Measurements from ENCODE around the gene ELOF1. TPM values are rescaled to one million over a fixed set of nuclear protein-coding genes. Genes with fewer than 3 reads are reported as not detected.

Gene ELOF1
- total and polyA plus RNA-seq, 2 donors (not counting 3 experiments of a cell fraction or from before 2014, with no cell fraction given) = 49.9 to 80.2 TPM

DNA sequence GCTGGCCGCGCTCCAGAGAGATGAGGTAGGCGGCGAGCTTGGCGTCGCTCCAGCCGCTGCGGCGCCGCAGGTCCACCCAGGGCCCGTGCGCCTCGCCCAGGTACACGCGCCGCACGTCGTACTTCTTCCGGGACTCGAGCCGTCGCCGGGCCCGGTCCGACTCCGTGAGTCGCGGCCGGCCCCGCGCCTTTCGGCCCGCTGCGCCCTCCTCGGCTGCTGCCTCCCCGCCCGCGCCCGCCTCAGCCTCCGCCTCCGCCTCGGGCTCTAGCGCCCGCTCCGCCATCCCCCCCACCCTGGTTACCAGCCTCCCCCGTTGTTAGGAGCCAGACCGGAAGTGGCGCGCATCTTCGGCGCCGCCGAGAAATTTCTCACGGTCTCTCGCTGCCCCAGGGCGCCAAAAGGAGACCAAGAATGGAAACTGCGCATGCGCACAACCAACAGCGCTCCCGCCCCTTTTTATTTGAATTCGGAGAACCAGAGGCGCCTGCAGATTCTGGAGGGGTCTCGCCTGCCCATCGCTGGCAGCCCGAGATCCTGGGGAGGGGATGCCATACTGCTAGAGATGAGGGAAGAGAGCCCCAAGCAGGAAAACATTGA is 53.4 kb downstream of the ELOF1 start, which contains the start of gene ZNF653:
Gene ZNF653, minus strand, starts transcription at position 336 of the 597 bp plus-strand sequence. Its CDS starts 53 bp downstream, at position 283.
- CTCF ChIA-PET = interaction anchor here (0.8 to 1.4 kb wide), 4 partner anchors 9 to 82 kb away, joined by 3 to 4 read pairs (median 3); partner anchors contain the start of gene ELOF1
- FAIRE-seq = peak; percentile 90
- POLR2A ChIA-PET = no interaction called here

DNA sequence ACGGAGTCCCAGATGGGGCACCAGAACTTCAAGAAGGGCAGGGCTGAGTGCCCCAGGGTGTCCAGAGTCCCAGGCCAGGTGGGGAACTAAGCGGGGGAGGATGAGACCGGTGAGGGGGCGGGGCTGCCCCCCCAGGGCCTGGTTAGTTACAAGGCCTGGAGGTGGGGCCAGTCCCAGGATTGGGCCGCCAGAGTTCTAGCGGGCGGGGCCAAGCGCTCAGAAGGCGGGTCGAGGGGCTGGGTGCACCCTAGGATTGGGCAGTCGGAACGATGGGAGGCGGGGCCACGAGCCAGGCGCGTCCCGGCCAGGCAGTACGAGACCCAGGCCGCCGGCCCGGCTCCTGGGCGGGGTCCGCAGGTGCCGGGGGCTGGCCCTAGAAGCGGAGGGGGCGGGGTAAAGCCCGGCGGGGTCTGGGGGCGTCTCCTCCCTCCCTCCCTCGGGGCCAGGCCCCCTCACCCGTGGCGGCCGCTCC is 54.0 kb downstream of the ELOF1 start:
- no peaks in the 10 kb centered on the region for H3K27me3 ChIP-seq (ENCODE audit: control insufficient read depth in 2 of 2, insufficient read depth in 2 of 2, low read length in 2 of 2)
- no TSS peak for BruUV-seq (replicated peaks)

More for the DNA sequence above, 53.4 kb downstream of the ELOF1 start, which contains the start of gene ZNF653:
- DNase-seq (ENCODE audit: low read depth, low spot score) = peak; percentile 94
- Histone ChIP-seq H3K79me2 (ENCODE audit: control insufficient read depth, insufficient read depth, low read length) (no peaks in the 10 kb centered on the region), H3K27me3 (ENCODE audit: control insufficient read depth in 2 of 2, insufficient read depth in 2 of 2, low read length in 2 of 2) (no peaks in the 10 kb centered on the region), H3K9me3 (replicated peaks; ENCODE audit: control insufficient read depth, insufficient read depth, low read length) (no peaks in the 10 kb centered on the region), H3K4me2 (ENCODE audit: insufficient read depth, low read length) (peak within 1 kb of the TSS; percentile 89), H3K36me3 (ENCODE audit: control insufficient read depth in 2 of 2, extremely low read depth in 1 of 2, insufficient read depth in 2 of 2, low read length in 2 of 2) (no peaks in the 10 kb centered on the region), H3K4me3 (replicated peaks in 1 of 3; ENCODE audit: insufficient read depth in 1 of 3, low read depth in 1 of 3, low read length in 3 of 3) (peak within 1 kb of the TSS; percentile 49 to 71 (median 71)), H3K9me1 (replicated peaks; ENCODE audit: control insufficient read depth, extremely low read depth, insufficient read depth, low read length) (no peaks in the 10 kb centered on the region), H3K4me1 (ENCODE audit: control insufficient read depth, extremely low read depth, insufficient read depth, low read length) (peaks cover 10% of the 10 kb centered on the region), H2AFZ (ENCODE audit: low read depth, low read length) (peak within 1 kb of the TSS; percentile 93), H4K20me1 (replicated peaks; ENCODE audit: control insufficient read depth, extremely low read depth, insufficient read depth, low read length) (no peaks in the 10 kb centered on the region), H3K9ac (replicated peaks; ENCODE audit: extremely low read depth, insufficient read depth, low read length) (peak within 1 kb of the TSS; percentile 90), H3K27ac (ENCODE audit: insufficient read depth, low read depth, low read length) (peak within 1 kb of the TSS; percentile 81)
- TF ChIP-seq POLR2AphosphoS5 (IDR thresholded peaks at IDR 0.05; ENCODE audit: insufficient read depth, low read depth, low read length) (peak; percentile 88), JUN (IDR thresholded peaks at IDR 0.05; ENCODE audit: borderline replicate concordance, insufficient read depth, insufficient read length, low read depth) (no peak), FOS (IDR thresholded peaks at IDR 0.05; ENCODE audit: borderline replicate concordance, insufficient read depth, low read length) (no peak)
- intact Hi-C loops (cut with micrococcal nuclease) = loop anchor here (1.0 kb wide), 2 partner anchors 24 to 54 kb away; partner anchors contain the start of genes ECSIT and ELOF1
- BruUV-seq (replicated peaks) = no TSS peak
- dilution Hi-C loops (cut with MboI; ENCODE audit: extremely low pct_ligation_motif_present, low sequenced_read_pairs) = no loop called here

More for the DNA sequence above, 54.0 kb downstream of the ELOF1 start:
- peak overlapping the region; percentile 44 to 71 (median 71) for H3K4me3 ChIP-seq (replicated peaks in 1 of 3; ENCODE audit: insufficient read depth in 1 of 3, low read depth in 1 of 3, low read length in 3 of 3)
- peak overlapping the region; percentile 89 for H3K4me2 ChIP-seq (ENCODE audit: insufficient read depth, low read length)
- no peaks in the 10 kb centered on the region for H4K20me1 ChIP-seq (replicated peaks; ENCODE audit: control insufficient read depth, extremely low read depth, insufficient read depth, low read length)
- H3K9me3 ChIP-seq (replicated peaks; ENCODE audit: control insufficient read depth, insufficient read depth, low read length) = no peaks in the 10 kb centered on the region
- CTCF ChIA-PET = interaction anchor here (0.8 to 1.4 kb wide), 4 partner anchors 9 to 83 kb away, joined by 3 to 4 read pairs (median 3); partner anchors contain the start of gene ELOF1
- DNase-seq (ENCODE audit: low read depth, low spot score) = peak; percentile 98
- no peaks in the 10 kb centered on the region for H3K36me3 ChIP-seq (ENCODE audit: control insufficient read depth in 2 of 2, extremely low read depth in 1 of 2, insufficient read depth in 2 of 2, low read length in 2 of 2)
- peaks cover 10% of the 10 kb centered on the region for H3K4me1 ChIP-seq (ENCODE audit: control insufficient read depth, extremely low read depth, insufficient read depth, low read length)
- intact Hi-C loops (cut with micrococcal nuclease) = loop anchor here (1.0 kb wide), 2 partner anchors 24 to 54 kb away; partner anchors contain the start of genes ECSIT and ELOF1
- H3K9ac ChIP-seq (replicated peaks; ENCODE audit: extremely low read depth, insufficient read depth, low read length) = peak overlapping the region; percentile 90
- peak; percentile 94 for FAIRE-seq
- no peak for TF ChIP-seq EZH2 (IDR thresholded peaks at IDR 0.05; ENCODE audit: borderline replicate concordance, low read depth, low read length, severe bottlenecking)
- no peak for TF ChIP-seq JUN (IDR thresholded peaks at IDR 0.05; ENCODE audit: borderline replicate concordance, insufficient read depth, insufficient read length, low read depth)
- TF ChIP-seq, protein P1, sequence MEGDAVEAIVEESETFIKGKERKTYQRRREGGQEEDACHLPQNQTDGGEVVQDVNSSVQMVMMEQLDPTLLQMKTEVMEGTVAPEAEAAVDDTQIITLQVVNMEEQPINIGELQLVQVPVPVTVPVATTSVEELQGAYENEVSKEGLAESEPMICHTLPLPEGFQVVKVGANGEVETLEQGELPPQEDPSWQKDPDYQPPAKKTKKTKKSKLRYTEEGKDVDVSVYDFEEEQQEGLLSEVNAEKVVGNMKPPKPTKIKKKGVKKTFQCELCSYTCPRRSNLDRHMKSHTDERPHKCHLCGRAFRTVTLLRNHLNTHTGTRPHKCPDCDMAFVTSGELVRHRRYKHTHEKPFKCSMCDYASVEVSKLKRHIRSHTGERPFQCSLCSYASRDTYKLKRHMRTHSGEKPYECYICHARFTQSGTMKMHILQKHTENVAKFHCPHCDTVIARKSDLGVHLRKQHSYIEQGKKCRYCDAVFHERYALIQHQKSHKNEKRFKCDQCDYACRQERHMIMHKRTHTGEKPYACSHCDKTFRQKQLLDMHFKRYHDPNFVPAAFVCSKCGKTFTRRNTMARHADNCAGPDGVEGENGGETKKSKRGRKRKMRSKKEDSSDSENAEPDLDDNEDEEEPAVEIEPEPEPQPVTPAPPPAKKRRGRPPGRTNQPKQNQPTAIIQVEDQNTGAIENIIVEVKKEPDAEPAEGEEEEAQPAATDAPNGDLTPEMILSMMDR (IDR thresholded peaks at IDR 0.05; ENCODE audit: extremely low read depth in 1 of 2, insufficient read depth in 1 of 2, low read depth in 1 of 2, low read length in 2 of 2) = no peak
- TF ChIP-seq GATA2 (IDR thresholded peaks at IDR 0.05; ENCODE audit: insufficient read depth, insufficient read length, low read depth, low read length) = no peak
- no peak for TF ChIP-seq POLR2AphosphoS5 (IDR thresholded peaks at IDR 0.05; ENCODE audit: insufficient read depth, low read depth, low read length)
- POLR2A ChIA-PET = no interaction called here
- no peaks in the 10 kb centered on the region for H3K79me2 ChIP-seq (ENCODE audit: control insufficient read depth, insufficient read depth, low read length)
- peak overlapping the region; percentile 81 for H3K27ac ChIP-seq (ENCODE audit: insufficient read depth, low read depth, low read length)
- peak overlapping the region; percentile 88 for H2AFZ ChIP-seq (ENCODE audit: low read depth, low read length)
- dilution Hi-C loops (cut with MboI; ENCODE audit: extremely low pct_ligation_motif_present, low sequenced_read_pairs) = no loop called here
- H3K9me1 ChIP-seq (replicated peaks; ENCODE audit: control insufficient read depth, extremely low read depth, insufficient read depth, low read length) = no peaks in the 10 kb centered on the region
